ENCODE results near the gene CLEC17A.
"Not testable (repeated sequence)": the region's sequence is repeated elsewhere in the genome, so short reads cannot be mapped to it uniquely, and the experiment has no call there.

Gene CLEC17A

GRCh38 chr19:14584372-14584771 is 1.5 kb downstream of the CLEC17A start:
- DNase-seq, result not testable (repeated sequence)

GRCh38 chr19:14585187-14585586 is 2.3 kb downstream of the CLEC17A start:
- not testable (repeated sequence) for DNase-seq

GRCh38 chr19:14589433-14589832 is 6.5 kb downstream of the CLEC17A start:
- not testable (repeated sequence) for DNase-seq

GRCh38 chr19:14595558-14595957 is 12.7 kb downstream of the CLEC17A start:
- no peak for DNase-seq

GRCh38 chr19:14599548-14600147 is 16.8 kb downstream of the CLEC17A start:
- no peak for DNase-seq

GRCh38 chr19:14603990-14604387 is 21.1 kb downstream of the CLEC17A start:
- DNase-seq, result no peak

GRCh38 chr19:14606627-14607026 is 23.7 kb downstream of the CLEC17A start:
- no peak for DNase-seq

- no peak for DNase-seq
Measured at GRCh38 chr19:14611051-14611450, 28.2 kb downstream of the CLEC17A start.

- DNase-seq, result not testable (repeated sequence)
Measured at GRCh38 chr19:14612242-14612641, 29.4 kb downstream of the CLEC17A start.

- no peak for DNase-seq
Measured at GRCh38 chr19:14612657-14613056, 29.8 kb downstream of the CLEC17A start.

- not testable (repeated sequence) for DNase-seq
Measured at GRCh38 chr19:14613399-14614098, 30.7 kb downstream of the CLEC17A start.

GRCh38 chr19:14614099-14614412 is 31.2 kb downstream of the CLEC17A start:
- no peak for DNase-seq

GRCh38 chr19:14615623-14616022 is 32.7 kb downstream of the CLEC17A start:
- no peak for DNase-seq

GRCh38 chr19:14616407-14616806 is 33.5 kb downstream of the CLEC17A start:
- DNase-seq, result no peak

GRCh38 chr19:14619404-14619803 is 36.5 kb downstream of the CLEC17A start:
- no peak for DNase-seq

GRCh38 chr19:14624491-14624890 is 41.6 kb downstream of the CLEC17A start:
- DNase-seq, result not testable (repeated sequence)

GRCh38 chr19:14629557-14629956 is 46.7 kb downstream of the CLEC17A start:
- DNase-seq, result no peak

- no peak for DNase-seq
Measured at GRCh38 chr19:14632286-14632685, 49.4 kb downstream of the CLEC17A start.

GRCh38 chr19:14639536-14640277 is 56.8 kb downstream of the CLEC17A start:
- DNase-seq, result no peak

GRCh38 chr19:14648506-14648905 is 65.6 kb downstream of the CLEC17A start:
- DNase-seq, result no peak

- no peak for DNase-seq
Measured at GRCh38 chr19:14649020-14649419, 66.1 kb downstream of the CLEC17A start.

- DNase-seq, result no peak
Measured at GRCh38 chr19:14650161-14650560, 67.3 kb downstream of the CLEC17A start.

GRCh38 chr19:14654786-14655560 is 72.1 kb downstream of the CLEC17A start:
- DNase-seq, result no peak
